Liver (tissue), 9 donors: ENCODE data around the gene RACGAP1. TPM values are rescaled to one million over a fixed set of nuclear protein-coding genes. Genes with fewer than 3 reads are reported as not detected.

Experiments used
- DNase-seq: peaks from one replicate; pipeline ENCODE4 v3.0.0-alpha.2; 2017; ENCODE audit warnings: low spot score
- H3K27ac ChIP-seq, 2 donors: one replicate each; pipeline ENCODE4 v1.7.0; 2013; ENCODE audit warnings: inconsistent platforms in 2 of 2, low read length in 2 of 2, control low read depth in 1 of 2, low read depth in 1 of 2, mild to moderate bottlenecking in 1 of 2
- H3K27me3 ChIP-seq, 4 donors: one replicate each; pipeline versions ENCODE4 v1.6.1 to v1.7.0; 2013; ENCODE audit warnings: low read length in 3 of 4, inconsistent platforms in 1 of 4, mild to moderate bottlenecking in 1 of 4, moderate library complexity in 1 of 4; ENCODE audit not compliant: control insufficient read depth in 4 of 4, insufficient read depth in 4 of 4
- H3K36me3 ChIP-seq, 4 donors: one replicate each; pipeline versions ENCODE4 v1.6.1 to v1.7.0; 2013; ENCODE audit warnings: low read length in 3 of 4, mild to moderate bottlenecking in 3 of 4, low read depth in 1 of 4, moderate library complexity in 1 of 4; ENCODE audit not compliant: control insufficient read depth in 4 of 4, insufficient read depth in 3 of 4
- H3K4me1 ChIP-seq, 4 donors: one replicate each; pipeline versions ENCODE4 v1.6.1 to v1.7.0; 2013; ENCODE audit warnings: low read length in 3 of 4, mild to moderate bottlenecking in 3 of 4, moderate library complexity in 1 of 4; ENCODE audit not compliant: control insufficient read depth in 4 of 4, insufficient read depth in 4 of 4
- H3K4me3 ChIP-seq, 3 donors: one replicate each; pipeline versions ENCODE4 v1.6.1 to v1.7.0; 2013; ENCODE audit warnings: low read length in 3 of 3, control low read depth in 1 of 3, low read depth in 1 of 3, mild to moderate bottlenecking in 1 of 3
- H3K9ac ChIP-seq, 2 donors: one replicate each; pipeline ENCODE4 v1.7.0; 2013; ENCODE audit warnings: low read length in 2 of 2, mild to moderate bottlenecking in 2 of 2, moderate library complexity in 2 of 2, control low read depth in 1 of 2, low read depth in 1 of 2
- H3K9me3 ChIP-seq, 4 donors: one replicate each; pipeline versions ENCODE4 v1.6.1 to v1.7.0; 2013; ENCODE audit warnings: low read length in 3 of 4; ENCODE audit not compliant: control insufficient read depth in 4 of 4
- EGR1 ChIP-seq, 2 donors: IDR thresholded peaks; 2 replicates each; pipeline ENCODE4 v1.6.1; 2016 to 2018; ENCODE audit warnings: antibody characterized with exemption in 2 of 2, low read depth in 2 of 2
- GABPA ChIP-seq, 2 donors: IDR thresholded peaks in 1 of 2; conservative IDR thresholded peaks in 1 of 2; 2 replicates each; pipeline ENCODE4 v1.6.1; 2016; ENCODE audit warnings: antibody characterized with exemption in 2 of 2, mild to moderate bottlenecking in 1 of 2, moderate library complexity in 1 of 2
- RXRA ChIP-seq, 2 donors: IDR thresholded peaks; 2 replicates each; pipeline ENCODE4 v1.6.1; 2017 to 2018; ENCODE audit warnings: antibody characterized with exemption in 2 of 2, mild to moderate bottlenecking in 1 of 2
- SP1 ChIP-seq: IDR thresholded peaks from 2 replicates; pipeline ENCODE4 v1.6.1; 2018; ENCODE audit warnings: antibody characterized with exemption, mild to moderate bottlenecking
- TAF1 ChIP-seq: conservative IDR thresholded peaks from 2 replicates; pipeline ENCODE4 v1.6.1; 2016; ENCODE audit warnings: antibody characterized with exemption, mild to moderate bottlenecking
- WGBS: extraction: QIAGEN DNeasy Blood & Tissue Kit; methylation state at CpG from one replicate; pipeline ENCODE4 v1.1.7; 2013; 5-methylcytosine and 5-hydroxymethylcytosine counted together
- polyA plus RNA-seq, 2 donors: library from polyadenylated mRNA; stranded (reverse) in 1 of 2; unstranded in 1 of 2; fragments of 200-250 nt in 1 of 2; fragments of >200 nt in 1 of 2; fragmentation: Nextera tagmentation in 1 of 2; extraction: Ambion mirVana in 1 of 2; gene quantifications; one replicate each; pipeline versions ENCODE4 v1.2.1 to v1.2.3, GENCODE V29; 2013 to 2015
- total RNA-seq, 2 donors: library from RNA; depleted of rRNA; stranded (reverse); fragments of >200 nt; gene quantifications; one replicate each; pipeline ENCODE4 v1.2.3, GENCODE V29; 2014
- TF ChIP-seq, protein P1 (sequence below): IDR thresholded peaks from 2 replicates; pipeline ENCODE4 v1.6.1; 2016; ENCODE audit warnings: antibody characterized with exemption
- TF ChIP-seq, protein P2 (sequence below): IDR thresholded peaks from 2 replicates; pipeline ENCODE4 v1.6.1; 2016; ENCODE audit warnings: antibody characterized with exemption
- TF ChIP-seq, protein P3 (sequence below): IDR thresholded peaks from 2 replicates; pipeline ENCODE4 v1.6.1; 2016; ENCODE audit warnings: antibody characterized with exemption
- donor health status: healthy.
- donor health status: healthy.
- donor health status: healthy.
- donor health status: healthy.
- donor health status: healthy.

RACGAP1 gene
- total and polyA plus RNA-seq, 4 donors = 1.0 to 38.3 (median 2.9) TPM

DNA sequence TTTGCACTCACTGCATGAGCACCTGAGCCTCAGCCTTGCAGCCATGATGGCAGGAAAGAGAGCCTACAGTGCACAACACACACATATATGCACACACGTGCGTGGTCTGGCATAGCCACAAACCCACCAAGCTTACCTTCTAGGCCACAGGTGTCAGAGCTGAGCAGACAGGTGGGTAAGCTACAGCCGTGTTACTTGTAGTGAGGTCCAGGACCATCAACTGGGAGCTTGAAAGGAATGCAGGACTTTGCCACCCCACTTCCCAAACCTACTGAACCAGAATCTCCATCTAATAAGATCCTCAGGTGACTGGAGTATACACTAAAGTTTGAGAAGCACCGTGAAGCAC is 34.8 kb upstream of the RACGAP1 start:
- no peak overlapping the region for H3K4me3 ChIP-seq
- DNase-seq = no peak
- H3K27me3 ChIP-seq = peaks cover 0 to 2% (median 0%) of the 10 kb centered on the region in 4 donors
- peaks cover 7 to 20% (median 10%) of the 10 kb centered on the region in 4 donors for H3K4me1 ChIP-seq
- WGBS = 68% methylated on average over 4 of the region's 4 CpGs
- H3K9me3 ChIP-seq = no peaks in the 10 kb centered on the region
- no peak overlapping the region for H3K27ac ChIP-seq
- TF ChIP-seq, protein P1, sequence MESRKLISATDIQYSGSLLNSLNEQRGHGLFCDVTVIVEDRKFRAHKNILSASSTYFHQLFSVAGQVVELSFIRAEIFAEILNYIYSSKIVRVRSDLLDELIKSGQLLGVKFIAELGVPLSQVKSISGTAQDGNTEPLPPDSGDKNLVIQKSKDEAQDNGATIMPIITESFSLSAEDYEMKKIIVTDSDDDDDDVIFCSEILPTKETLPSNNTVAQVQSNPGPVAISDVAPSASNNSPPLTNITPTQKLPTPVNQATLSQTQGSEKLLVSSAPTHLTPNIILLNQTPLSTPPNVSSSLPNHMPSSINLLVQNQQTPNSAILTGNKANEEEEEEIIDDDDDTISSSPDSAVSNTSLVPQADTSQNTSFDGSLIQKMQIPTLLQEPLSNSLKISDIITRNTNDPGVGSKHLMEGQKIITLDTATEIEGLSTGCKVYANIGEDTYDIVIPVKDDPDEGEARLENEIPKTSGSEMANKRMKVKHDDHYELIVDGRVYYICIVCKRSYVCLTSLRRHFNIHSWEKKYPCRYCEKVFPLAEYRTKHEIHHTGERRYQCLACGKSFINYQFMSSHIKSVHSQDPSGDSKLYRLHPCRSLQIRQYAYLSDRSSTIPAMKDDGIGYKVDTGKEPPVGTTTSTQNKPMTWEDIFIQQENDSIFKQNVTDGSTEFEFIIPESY = no peak
- H3K9ac ChIP-seq = no peak overlapping the region
- H3K36me3 ChIP-seq = no peaks in the 10 kb centered on the region

DNA sequence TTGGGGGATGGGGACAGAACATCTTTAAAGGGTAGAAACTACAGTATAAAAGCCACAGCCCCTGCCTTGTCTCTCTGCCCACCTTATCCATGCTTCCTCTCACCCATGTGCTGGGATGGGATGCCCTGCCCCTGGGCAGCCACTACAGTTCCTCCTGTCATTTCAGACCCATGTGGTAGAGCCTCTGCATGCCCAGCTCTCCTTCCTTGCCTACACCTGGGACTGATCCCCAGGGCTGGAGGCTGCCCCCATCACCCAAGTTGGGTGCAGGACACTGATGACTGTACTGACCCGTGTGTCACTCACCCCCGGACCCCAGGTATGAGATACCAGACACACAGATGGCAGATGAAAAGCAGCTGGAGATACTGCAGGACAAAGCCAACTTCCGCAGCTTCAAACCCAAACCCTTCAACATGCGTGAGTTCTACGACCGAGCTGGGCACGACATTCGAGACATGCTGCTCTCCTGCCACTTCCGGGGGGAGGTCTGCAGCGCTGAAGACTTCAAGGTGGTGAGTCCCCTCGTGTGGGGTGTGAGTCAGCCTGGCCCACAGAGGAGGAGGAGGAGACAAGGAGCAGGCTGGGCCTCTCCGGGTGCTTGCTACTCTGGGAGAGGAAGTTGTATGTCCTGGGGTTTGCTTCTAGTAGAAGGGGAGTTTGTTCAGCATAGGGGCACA is 34.3 kb upstream of the RACGAP1 start:
- WGBS = 78% methylated on average over 12 of the region's 12 CpGs
- TF ChIP-seq, protein P2, sequence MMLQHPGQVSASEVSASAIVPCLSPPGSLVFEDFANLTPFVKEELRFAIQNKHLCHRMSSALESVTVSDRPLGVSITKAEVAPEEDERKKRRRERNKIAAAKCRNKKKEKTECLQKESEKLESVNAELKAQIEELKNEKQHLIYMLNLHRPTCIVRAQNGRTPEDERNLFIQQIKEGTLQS = no peak
- TF ChIP-seq SP1 = no peak
- H3K27ac ChIP-seq = no peak overlapping the region
- H3K9me3 ChIP-seq = no peaks in the 10 kb centered on the region
- H3K9ac ChIP-seq = no peak overlapping the region
- no peak for DNase-seq
- H3K4me1 ChIP-seq = peaks cover 7 to 20% (median 10%) of the 10 kb centered on the region in 4 donors
- H3K36me3 ChIP-seq = no peaks in the 10 kb centered on the region
- H3K4me3 ChIP-seq = no peak overlapping the region
- peaks cover 0 to 2% (median 0%) of the 10 kb centered on the region in 4 donors for H3K27me3 ChIP-seq

DNA sequence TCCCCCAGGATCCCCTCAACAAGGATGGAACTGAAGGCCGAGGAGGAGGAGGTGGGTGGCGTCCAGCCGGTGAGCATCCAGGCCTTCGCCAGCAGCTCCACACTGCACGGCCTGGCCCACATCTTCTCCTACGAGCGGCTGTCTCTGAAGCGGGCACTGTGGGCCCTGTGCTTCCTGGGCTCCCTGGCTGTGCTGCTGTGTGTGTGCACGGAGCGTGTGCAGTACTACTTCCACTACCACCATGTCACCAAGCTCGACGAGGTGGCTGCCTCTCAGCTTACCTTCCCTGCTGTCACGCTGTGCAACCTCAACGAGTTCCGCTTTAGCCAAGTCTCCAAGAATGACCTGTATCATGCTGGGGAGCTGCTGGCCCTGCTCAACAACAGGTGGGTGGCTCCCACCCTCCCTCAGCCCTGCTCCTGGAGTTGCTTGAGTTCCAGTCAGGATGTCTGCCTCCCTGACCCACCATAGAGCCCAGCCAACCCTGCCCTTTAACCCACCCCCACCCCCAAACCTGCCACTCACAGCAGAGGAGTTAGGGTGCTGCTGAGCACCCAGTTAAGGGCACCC is 33.5 kb upstream of the RACGAP1 start:
- H3K9me3 ChIP-seq = no peaks in the 10 kb centered on the region
- H3K36me3 ChIP-seq = no peaks in the 10 kb centered on the region
- DNase-seq = no peak
- peaks cover 7 to 20% (median 10%) of the 10 kb centered on the region in 4 donors for H3K4me1 ChIP-seq
- H3K9ac ChIP-seq = no peak overlapping the region
- peaks cover 0 to 2% (median 0%) of the 10 kb centered on the region in 4 donors for H3K27me3 ChIP-seq
- H3K4me3 ChIP-seq = no peak overlapping the region
- no peak overlapping the region for H3K27ac ChIP-seq
- TF ChIP-seq GABPA (IDR thresholded peaks at IDR 0.05 in 1 of 2, conservative IDR thresholded peaks at IDR 0.05 in 1 of 2) = no peak
- TF ChIP-seq, protein P3, sequence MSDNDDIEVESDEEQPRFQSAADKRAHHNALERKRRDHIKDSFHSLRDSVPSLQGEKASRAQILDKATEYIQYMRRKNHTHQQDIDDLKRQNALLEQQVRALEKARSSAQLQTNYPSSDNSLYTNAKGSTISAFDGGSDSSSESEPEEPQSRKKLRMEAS = no peak
- TF ChIP-seq, protein P1 = no peak
- no peak for TF ChIP-seq TAF1
- TF ChIP-seq EGR1 (IDR thresholded peaks at IDR 0.05; ENCODE audit: low read depth in 2 of 2) = no peak
- TF ChIP-seq RXRA (IDR thresholded peaks at IDR 0.05) = no peak
- WGBS = 91% methylated on average over 15 of the region's 15 CpGs
